ENCODE data around the gene ARHGAP24. TPM values are rescaled to one million over a fixed set of nuclear protein-coding genes. Genes with fewer than 3 reads are reported as not detected.
"Not testable (repeated sequence)": the region's sequence is repeated elsewhere in the genome, so short reads cannot be mapped to it uniquely, and the experiment has no call there.

ARHGAP24 gene
- total RNA-seq, 1 experiment from 2014 or later = 2.6 TPM

GRCh38 chr4:85955620-85956292 is 480.8 kb downstream of the ARHGAP24 start:
- DNase-seq (ENCODE audit: low spot score) = no peak

DNA sequence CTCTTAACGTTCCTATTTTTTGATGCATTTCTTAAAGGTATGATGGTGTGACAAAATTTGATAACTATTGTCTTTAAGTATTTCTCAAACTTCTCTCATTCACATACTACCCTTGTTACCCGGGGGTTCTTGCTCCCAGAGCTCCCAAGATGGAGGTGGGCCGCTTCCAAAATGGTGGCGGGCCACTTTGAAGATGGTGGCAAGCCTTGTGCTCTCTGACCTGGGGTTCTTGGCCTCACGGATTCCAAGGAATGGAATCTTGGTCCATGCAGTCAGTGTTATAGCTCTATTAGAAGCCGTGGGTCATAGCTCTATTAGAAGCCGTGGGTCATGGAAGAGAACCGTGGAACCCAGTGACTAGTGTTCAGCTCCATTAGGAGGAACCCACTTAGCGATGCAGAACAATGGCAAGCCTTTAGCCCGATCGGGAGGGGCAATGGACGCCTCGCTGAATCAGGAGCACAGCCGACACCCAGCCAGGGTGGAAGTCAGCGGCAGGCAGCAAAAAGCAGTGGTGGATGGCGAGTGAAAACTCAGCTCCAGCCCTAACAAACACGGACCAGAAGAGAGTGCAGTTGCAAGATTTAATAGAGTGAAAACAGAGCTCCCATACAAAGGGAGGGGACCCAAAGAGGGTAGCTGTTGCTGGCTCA is 481.5 kb downstream of the ARHGAP24 start:
- DNase-seq (ENCODE audit: low spot score) = no peak

DNA sequence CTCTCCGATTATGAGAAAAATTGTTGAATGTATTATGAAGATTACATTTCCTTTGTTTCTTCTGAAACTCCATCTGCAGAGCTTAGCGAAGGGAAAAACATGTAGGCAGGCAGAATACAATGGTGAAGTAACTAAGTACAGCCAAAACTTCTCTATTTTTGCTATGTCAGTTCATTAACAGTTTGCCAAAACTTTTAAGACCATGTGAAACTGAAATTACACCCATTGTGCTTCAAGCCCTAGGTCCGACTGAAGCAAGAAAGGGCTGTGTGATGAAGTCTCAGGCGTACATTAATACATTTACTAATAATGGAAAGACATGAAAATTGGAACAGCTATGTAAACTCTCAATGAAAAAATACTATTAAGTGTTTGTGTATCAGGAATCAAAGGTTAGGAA is 486.9 kb downstream of the ARHGAP24 start:
- no peak for DNase-seq (ENCODE audit: low spot score)

DNA sequence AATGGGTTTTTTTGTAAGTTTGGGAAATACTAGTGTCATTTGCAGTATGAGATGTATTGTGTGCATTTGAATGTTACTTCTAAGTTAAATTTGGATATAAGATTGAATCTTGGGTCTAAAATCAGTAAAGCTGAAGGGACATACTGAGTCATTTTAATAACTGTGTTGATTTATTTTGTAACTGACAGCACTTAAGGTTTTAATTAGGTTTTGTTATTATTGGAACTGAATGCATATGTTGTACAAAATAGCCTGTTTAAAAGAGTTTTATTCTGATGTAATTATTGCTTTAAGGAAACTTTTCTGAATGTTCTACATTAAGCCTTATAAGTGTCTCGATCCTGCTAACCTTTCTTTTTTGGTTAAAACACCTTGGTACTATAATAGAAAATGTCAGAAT is 488.3 kb downstream of the ARHGAP24 start:
- no peak for DNase-seq (ENCODE audit: low spot score)

GRCh38 chr4:85964298-85964697 is 489.3 kb downstream of the ARHGAP24 start:
- DNase-seq (ENCODE audit: low spot score) = peak; percentile 7

DNA sequence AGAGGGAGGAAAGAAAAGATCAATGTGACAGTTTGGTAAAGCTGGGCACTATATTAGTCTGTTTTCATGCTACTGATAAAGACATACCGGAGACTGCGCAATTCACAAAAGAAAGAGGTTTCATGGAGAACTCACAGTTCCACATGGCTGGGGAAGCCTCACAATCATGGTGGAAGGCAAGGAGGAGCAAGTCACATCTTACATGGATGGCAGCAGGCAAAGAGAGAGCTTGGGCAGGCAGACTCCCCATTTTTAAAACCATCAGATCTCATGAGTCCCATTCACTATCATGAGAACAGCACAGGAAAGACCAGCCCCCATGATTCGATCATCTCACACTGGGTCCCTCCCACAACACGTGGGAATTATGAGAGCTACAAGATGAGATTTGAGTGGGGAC is 490.1 kb downstream of the ARHGAP24 start:
- not testable (repeated sequence) for DNase-seq (ENCODE audit: low spot score)

DNA sequence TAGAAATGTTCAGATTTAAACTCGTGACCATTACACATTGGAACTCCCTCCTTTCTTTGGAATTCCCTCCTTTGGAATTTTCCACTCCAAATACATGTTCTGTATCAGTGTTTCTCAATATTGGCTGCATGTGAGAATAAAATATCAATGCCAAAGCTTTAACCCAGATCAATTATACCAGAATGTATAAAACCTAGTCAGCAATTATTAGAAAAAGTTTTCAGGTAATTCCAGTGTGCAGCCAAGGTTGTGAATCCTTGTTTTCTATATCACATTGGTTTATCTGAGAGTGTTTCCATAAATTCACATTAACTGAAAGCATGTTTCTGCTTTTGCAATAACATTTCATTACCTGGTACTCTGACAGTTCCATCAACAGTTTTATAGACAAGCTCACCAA is 490.6 kb downstream of the ARHGAP24 start:
- no peak for DNase-seq (ENCODE audit: low spot score)

DNA sequence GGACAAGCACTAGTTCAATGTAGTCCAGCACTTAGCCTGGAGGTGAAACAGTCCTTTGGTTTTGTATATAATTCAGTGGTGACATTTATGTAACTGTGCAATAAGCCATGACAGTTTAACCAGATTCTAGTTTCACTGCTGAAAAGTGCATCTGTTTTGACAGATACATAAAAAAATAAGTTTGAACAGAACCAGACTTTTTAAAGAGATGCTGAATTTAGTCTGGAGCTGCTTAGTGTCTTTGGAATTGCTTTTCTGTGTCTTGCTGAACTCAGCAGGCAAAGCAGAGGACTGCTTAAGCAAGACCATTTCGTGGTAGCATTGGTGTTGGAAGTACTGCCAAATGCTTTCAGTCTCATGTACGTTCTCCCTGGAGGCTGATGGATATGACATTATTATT is 491.4 kb downstream of the ARHGAP24 start:
- no peak for DNase-seq (ENCODE audit: low spot score)

GRCh38 chr4:85967872-85968271 is 492.9 kb downstream of the ARHGAP24 start:
- DNase-seq (ENCODE audit: low spot score) = no peak

DNA sequence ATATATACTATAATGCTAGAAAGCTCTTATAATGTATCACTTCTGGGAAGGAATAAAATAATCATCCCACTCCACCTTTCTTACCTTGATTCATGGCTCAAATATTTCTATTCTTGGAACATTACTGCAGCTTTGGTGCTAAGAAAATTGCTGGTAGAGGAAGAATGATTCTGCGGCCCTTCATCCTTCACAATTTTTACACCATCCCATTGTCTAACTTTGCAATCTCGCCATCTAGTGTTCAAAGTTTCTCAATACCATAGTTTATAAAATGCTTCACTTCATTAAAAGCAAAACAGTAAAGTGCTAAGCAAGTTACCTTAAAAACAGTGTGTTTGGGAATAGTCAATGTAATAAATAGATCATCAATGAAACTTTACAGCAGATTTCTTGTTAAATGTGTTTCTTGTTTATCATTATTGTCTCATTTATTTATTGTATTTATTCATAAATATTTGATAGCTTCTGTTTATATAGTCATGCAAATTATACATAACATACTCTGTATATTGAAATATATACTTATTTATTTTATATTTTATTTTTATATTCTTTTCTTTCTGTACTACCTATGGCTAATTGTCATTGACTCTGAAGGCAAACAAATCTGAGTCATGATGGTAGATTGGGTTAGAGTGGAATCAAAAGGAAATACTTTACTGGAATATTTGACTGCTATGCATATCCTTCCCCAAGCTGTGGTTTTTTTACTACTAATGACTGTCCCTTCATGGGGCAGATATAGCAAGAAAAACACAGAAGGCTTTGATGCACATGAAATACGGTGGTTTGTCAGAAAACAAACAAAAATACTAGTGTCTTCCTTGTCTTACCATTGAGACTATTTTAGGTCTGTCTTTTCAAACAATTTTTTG is 494.2 kb downstream of the ARHGAP24 start:
- DNase-seq (ENCODE audit: low spot score) = peak; percentile 57

DNA sequence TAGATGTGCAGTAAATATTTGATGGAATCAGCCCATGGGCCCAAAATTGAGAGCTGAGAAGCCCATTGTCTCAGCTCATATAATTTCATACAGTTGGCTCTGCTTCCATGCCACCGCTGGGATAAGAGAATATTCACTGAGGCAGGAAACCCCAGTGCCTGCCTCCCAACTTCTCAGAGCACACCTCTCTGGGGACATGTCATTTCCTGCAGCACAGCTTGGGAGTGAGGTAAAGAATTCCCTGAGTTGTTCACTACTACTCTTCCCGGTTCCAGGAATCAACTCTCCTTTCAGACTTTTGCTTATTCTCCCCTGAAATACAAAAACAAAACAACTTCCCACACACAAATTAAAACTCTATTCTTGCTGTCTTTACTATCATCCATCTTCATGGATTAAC is 495.6 kb downstream of the ARHGAP24 start:
- DNase-seq (ENCODE audit: low spot score) = no peak

DNA sequence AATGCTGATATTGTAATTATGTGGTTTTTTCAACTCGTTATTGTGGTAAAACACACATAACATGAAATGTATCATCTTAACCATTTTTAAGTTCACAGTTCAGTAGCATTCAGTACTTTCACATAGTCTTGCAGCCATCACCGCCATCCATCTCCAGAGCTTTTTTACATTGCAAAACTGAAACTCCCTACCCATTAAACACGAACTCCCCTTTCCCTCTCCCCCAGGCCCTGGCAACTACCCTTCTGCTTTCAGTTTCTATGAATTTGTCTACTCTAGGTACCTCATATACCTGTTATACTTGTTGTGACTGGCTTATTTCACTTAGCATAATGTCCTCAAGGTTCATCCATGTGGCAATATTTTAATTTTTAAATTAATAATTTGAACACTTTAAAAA is 504.3 kb downstream of the ARHGAP24 start:
- DNase-seq (ENCODE audit: low spot score) = no peak

GRCh38 chr4:85986266-85986665 is 511.3 kb downstream of the ARHGAP24 start:
- no peak for DNase-seq (ENCODE audit: low spot score)

DNA sequence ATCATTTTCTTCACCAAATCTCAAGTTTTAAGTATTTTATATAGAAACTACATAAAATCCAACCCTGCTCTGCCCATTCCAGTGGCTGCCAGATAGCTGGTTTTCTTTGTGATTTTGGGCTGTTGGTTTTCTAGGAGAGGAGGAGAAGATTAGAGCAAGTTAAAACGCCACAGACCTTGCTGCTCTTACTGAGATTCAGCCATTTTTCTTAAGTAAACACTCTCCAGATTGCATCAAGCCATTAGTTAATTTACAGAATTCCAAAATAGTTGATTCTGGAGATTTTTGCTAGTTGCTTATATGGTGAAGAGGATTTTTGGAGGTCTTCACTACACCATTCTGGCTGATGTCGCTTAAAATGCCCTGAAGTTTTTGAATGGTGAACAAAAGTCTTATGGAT is 518.7 kb downstream of the ARHGAP24 start:
- no peak for DNase-seq (ENCODE audit: low spot score)

- DNase-seq (ENCODE audit: low spot score) = no peak
Measured at GRCh38 chr4:85994576-85994975, 519.6 kb downstream of the ARHGAP24 start.

GRCh38 chr4:85995361-85995760 is 520.4 kb downstream of the ARHGAP24 start:
- DNase-seq (ENCODE audit: low spot score) = no peak

GRCh38 chr4:86001591-86001990 is 526.6 kb downstream of the ARHGAP24 start:
- DNase-seq (ENCODE audit: low spot score) = no peak

- no peak for DNase-seq (ENCODE audit: low spot score)
Measured at GRCh38 chr4:86004030-86004429, 529.1 kb downstream of the ARHGAP24 start.

GRCh38 chr4:86006057-86006456 is 531.1 kb downstream of the ARHGAP24 start:
- DNase-seq (ENCODE audit: low spot score) = no peak

- no peak for DNase-seq (ENCODE audit: low spot score)
Measured at GRCh38 chr4:86007042-86007441, 532.1 kb downstream of the ARHGAP24 start.

DNA sequence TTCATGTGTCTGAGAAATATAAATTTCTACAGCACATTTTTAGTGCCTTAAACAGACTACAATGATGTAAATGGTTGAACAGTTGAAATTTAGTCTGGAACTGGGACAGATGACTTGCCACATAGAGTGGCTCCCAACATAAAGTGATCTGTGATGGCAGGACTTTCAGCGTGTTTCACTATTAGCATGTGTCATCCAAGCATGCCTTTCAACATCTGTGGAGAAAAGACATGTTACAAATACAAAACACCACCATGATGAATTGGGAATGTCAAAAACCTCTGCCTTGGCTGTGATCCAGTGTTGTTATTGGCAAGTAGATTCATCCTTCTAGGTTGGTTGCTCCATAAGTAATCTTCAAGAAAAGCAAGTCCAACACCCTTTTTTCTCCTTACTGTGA is 536.2 kb downstream of the ARHGAP24 start:
- DNase-seq (ENCODE audit: low spot score) = peak; percentile 3

GRCh38 chr4:86013621-86014020 is 538.7 kb downstream of the ARHGAP24 start:
- DNase-seq (ENCODE audit: low spot score) = no peak

- DNase-seq (ENCODE audit: low spot score) = no peak
Measured at GRCh38 chr4:86014599-86014998, 539.6 kb downstream of the ARHGAP24 start.
